T-helper 17 cell (primary cell): ENCODE data around the gene NKAPL. TPM values are rescaled to one million over a fixed set of nuclear protein-coding genes. Genes with fewer than 3 reads are reported as not detected.
"Not testable (repeated sequence)": the region's sequence is repeated elsewhere in the genome, so short reads cannot be mapped to it uniquely, and the experiment has no call there.

Experiments
- ATAC-seq: fragments of 150-1000 bp; cut with Tn5 transposase; 2 replicates; pipeline ENCODE4 v1.10.0; 2021; ENCODE audit warnings: mild to moderate bottlenecking, moderate library complexity
- DNase-seq, 3 donors: peaks; one replicate each; pipeline versions ENCODE4 v3.0.0 to v3.0.0-alpha.2; 2020 to 2021
- H3K9me3 ChIP-seq: one replicate; pipeline ENCODE4 v1.7.0; 2013; ENCODE audit warnings: low read length, mild to moderate bottlenecking; ENCODE audit not compliant: control insufficient read depth, poor library complexity, severe bottlenecking
- H3K27ac Mint-ChIP-seq: one replicate; pipeline ENCODE4 v1.8.0; 2022; ENCODE audit warnings: mild to moderate bottlenecking, moderate library complexity, mixed read lengths
- H3K27me3 Mint-ChIP-seq: one replicate; pipeline ENCODE4 v1.8.0; 2022; ENCODE audit warnings: mixed read lengths
- H3K36me3 Mint-ChIP-seq: one replicate; pipeline ENCODE4 v1.8.0; 2022; ENCODE audit warnings: low read depth, mixed read lengths
- H3K4me1 Mint-ChIP-seq: one replicate; pipeline ENCODE4 v1.8.0; 2022; ENCODE audit warnings: mild to moderate bottlenecking, mixed read lengths
- H3K4me3 Mint-ChIP-seq: one replicate; pipeline ENCODE4 v1.8.0; 2022; ENCODE audit warnings: mild to moderate bottlenecking, moderate library complexity, mixed read lengths
- total RNA-seq, 4 donors: library from RNA in 2 of 4; stranded (reverse) in 2 of 4; gene quantifications; one replicate each; pipeline ENCODE4 v1.2.3 and lab custom pipeline; 2022 to 2026

The NKAPL gene
- total RNA-seq, 2 donors from 2014 or later, result not detected

DNA sequence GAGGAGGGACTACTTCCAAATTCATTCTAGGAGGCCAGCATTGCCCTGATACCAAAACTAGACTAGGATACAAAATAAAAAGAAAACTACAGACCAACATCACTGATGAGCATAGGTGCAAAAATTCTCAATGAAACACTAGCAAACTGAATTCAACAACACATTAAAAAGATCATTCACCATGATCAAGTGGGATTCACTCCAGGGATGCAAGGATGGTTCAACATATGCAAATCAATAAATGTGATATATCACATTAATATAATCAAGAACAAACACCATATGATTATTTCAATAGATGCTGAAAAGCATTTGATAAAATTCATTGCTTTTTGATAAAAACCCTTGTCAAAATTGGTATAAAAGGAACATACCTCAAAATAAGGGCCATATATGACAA, 32.5 kb downstream of the NKAPL start:
- Mint-ChIP-seq H3K4me3 (no peak overlapping the region), H3K27me3 (peaks cover 6% of the 10 kb centered on the region), H3K36me3 (peaks cover 5% of the 10 kb centered on the region), H3K27ac (no peak overlapping the region), H3K4me1 (peaks cover 2% of the 10 kb centered on the region)
- no peak for DNase-seq
- ATAC-seq, result no peak
- H3K9me3 ChIP-seq, result no peaks in the 10 kb centered on the region

DNA sequence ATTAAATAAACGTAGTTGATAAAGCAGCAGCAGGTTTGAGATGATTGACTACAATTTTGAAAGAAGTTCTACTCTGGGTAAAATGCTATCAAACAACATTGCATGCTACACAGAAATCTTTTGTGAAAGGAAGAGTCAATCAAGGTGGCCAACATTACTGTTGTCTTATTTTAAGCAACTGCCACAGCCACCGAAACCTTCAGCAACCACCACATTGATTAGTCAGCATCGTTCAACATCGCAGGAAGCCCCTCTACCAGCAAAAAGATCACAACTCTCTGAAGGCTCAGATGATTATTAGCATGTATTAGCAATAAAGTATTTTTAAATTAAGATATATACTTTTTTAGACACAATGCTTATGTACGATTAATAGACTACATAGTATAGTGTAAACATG, 36.2 kb downstream of the NKAPL start:
- Mint-ChIP-seq H3K27me3 (peaks cover 7% of the 10 kb centered on the region), H3K36me3 (peaks cover 7% of the 10 kb centered on the region), H3K4me1 (no peaks in the 10 kb centered on the region), H3K4me3 (no peak overlapping the region), H3K27ac (no peak overlapping the region)
- ATAC-seq, result no peak
- no peaks in the 10 kb centered on the region for H3K9me3 ChIP-seq
- DNase-seq, result no peak

DNA sequence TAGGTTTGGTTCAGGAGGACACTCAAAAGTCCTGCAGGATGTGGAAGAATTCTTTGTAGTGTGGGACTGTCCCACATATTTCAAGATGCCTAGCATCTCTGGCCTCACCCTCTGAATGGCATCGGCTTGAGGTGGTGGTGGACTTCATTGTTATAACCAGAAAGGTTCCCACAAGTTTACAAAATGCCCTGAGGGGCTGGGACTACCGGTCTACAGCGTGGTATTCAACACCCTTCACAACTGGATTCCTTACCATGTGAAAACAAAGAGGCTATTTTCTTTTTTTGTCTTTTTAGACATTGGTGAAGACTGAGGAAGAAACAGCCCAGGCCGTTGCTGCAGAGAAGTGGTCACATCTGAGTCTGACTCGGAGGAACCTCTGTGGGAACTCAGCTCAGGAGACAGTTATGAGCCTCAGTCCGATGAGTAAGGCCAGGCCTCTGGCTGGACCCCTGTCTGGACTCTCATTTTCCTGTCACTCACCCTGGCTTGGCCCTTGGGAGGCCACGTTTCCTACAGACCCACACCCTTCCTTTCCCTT, 37.5 kb downstream of the NKAPL start:
- DNase-seq, result no peak
- no peak for ATAC-seq
- no peaks in the 10 kb centered on the region for H3K4me1 Mint-ChIP-seq
- peaks cover 6% of the 10 kb centered on the region for H3K36me3 Mint-ChIP-seq
- H3K4me3 Mint-ChIP-seq, result no peak overlapping the region
- no peak overlapping the region for H3K27ac Mint-ChIP-seq
- H3K27me3 Mint-ChIP-seq, result peaks cover 10% of the 10 kb centered on the region
- no peaks in the 10 kb centered on the region for H3K9me3 ChIP-seq

DNA sequence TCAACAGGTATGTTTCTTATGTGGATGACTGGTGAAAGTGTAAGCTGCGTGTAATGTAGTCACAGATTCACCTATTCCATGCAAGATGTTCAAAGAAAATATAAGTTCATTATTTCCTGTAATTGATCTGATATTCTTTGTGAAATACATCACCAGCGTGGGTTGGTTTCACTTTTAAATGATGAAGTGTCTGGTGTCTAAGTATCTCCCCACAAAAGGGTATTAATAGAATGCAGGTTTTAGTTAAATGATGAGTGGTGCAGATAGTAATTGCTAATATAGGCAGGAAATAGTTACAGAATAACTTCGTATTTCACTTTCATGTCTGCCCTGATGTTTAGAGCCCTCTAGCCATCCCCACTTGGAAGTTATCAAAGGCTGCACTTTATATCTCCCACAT, 44.5 kb downstream of the NKAPL start:
- ATAC-seq (no peak), DNase-seq (no peak)
- H3K4me1 Mint-ChIP-seq, result peaks cover 11% of the 10 kb centered on the region
- H3K36me3 Mint-ChIP-seq, result peaks cover 4% of the 10 kb centered on the region
- H3K4me3 Mint-ChIP-seq, result peak overlapping the region; percentile 37
- peak overlapping the region; percentile 27 for H3K27ac Mint-ChIP-seq
- H3K9me3 ChIP-seq, result no peaks in the 10 kb centered on the region
- H3K27me3 Mint-ChIP-seq, result peaks cover 8% of the 10 kb centered on the region

DNA sequence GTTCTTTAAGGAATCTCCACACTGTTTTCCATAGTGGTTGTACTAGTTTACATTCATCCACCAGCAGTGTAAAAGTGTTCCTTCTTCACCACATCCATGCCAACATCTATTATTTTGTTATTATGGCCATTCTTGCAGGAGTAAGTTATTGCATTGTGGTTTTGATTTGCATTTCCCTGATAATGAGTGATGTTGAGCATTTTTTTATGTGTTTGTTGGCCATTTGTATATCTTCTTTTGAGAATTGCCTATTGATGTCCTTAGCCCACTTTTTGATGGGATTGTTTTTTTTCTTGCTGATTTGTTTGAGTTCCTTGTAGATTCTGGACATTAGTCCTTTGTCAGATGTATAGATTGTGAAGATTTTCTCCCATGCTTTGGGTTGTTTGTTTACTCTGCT, 47.3 kb downstream of the NKAPL start:
- DNase-seq, ATAC-seq, H3K36me3 Mint-ChIP-seq, H3K9me3 ChIP-seq, H3K4me3 Mint-ChIP-seq, H3K27ac Mint-ChIP-seq: not testable (repeated sequence)
- peaks cover 11% of the 10 kb centered on the region for H3K4me1 Mint-ChIP-seq
- H3K27me3 Mint-ChIP-seq, result peaks cover 25% of the 10 kb centered on the region

Other genes with a start within 250 kb of the NKAPL start
- gene ZNF165, start 178.7 kb upstream of the NKAPL start, total RNA-seq, result 1 to 10 TPM; 4.7 to 5.4 TPM
- 1 to 10 TPM; 7.8 to 8.3 TPM for gene ZSCAN16, start 134.7 kb upstream of the NKAPL start, total RNA-seq
- gene ZKSCAN8, start 117.4 kb upstream of the NKAPL start, total RNA-seq, result 10 to 100 TPM; 20.2 to 24.6 TPM
- gene ZSCAN9, start 34.0 kb upstream of the NKAPL start, total RNA-seq, result 1 to 10 TPM; 1.6 to 1.9 TPM
- gene ZKSCAN4, start 7.0 kb upstream of the NKAPL start, total RNA-seq, result 1 to 10 TPM; 1.1 to 2.1 TPM
- gene ZSCAN26, start 7.8 kb downstream of the NKAPL start, total RNA-seq, result 10 to 100 TPM in 1 of 2 donors, 1 to 10 TPM in 1; 7.3 to 14.9 TPM
- 1 to 10 TPM; 1.1 to 1.3 TPM for gene PGBD1, start 22.3 kb downstream of the NKAPL start, total RNA-seq
- under 1 TPM; 0.77 to 0.86 TPM for gene ZSCAN31, start 76.9 kb downstream of the NKAPL start, total RNA-seq
- 1 to 10 TPM; 2.0 to 3.9 TPM for gene ZKSCAN3, start 90.7 kb downstream of the NKAPL start, total RNA-seq
- gene ZSCAN12, start 140.4 kb downstream of the NKAPL start, total RNA-seq, result 1 to 10 TPM; 2.9 TPM
- gene ZSCAN23, start 184.2 kb downstream of the NKAPL start, total RNA-seq, result under 1 TPM; 0.12 to 0.52 TPM